Erythroblast (primary cell): Measurements from ENCODE around the gene ADGRG4.

ENCODE experiments used
- GATA1 ChIP-seq: IDR thresholded peaks from 2 replicates; pipeline ENCODE4 v1.6.1; 2011; ENCODE audit warnings: low read depth, mild to moderate bottlenecking, control low read depth, low read length, moderate library complexity
- POLR2A ChIP-seq: IDR thresholded peaks from 2 replicates; pipeline ENCODE4 v1.6.1; 2011; ENCODE audit warnings: mild to moderate bottlenecking, low read length

GRCh38 chrX:136405126-136405525 lies 104.4 kb downstream of the ADGRG4 start:
- TF ChIP-seq POLR2A: no peak
- TF ChIP-seq GATA1: no peak
